Activated CD4-positive, alpha-beta T cell treated with anti-CD3 and anti-CD28 coated beads for 24 hours (primary cell): ENCODE measurements around the gene PAQR8.
"Not testable (repeated sequence)": the region's sequence is repeated elsewhere in the genome, so short reads cannot be mapped to it uniquely, and the experiment has no call there.

Experiments used
- DNase-seq, 2 donors: peaks; one replicate each; pipeline ENCODE4 v3.0.0-alpha.2; 2020; ENCODE audit warnings: low read depth in 2 of 2

PAQR8 gene

GRCh38 chr6:52376763-52377162, 14.8 kb downstream of the PAQR8 start:
- DNase-seq, result no peak

GRCh38 chr6:52377538-52378221, 15.7 kb downstream of the PAQR8 start:
- DNase-seq, result no peak

GRCh38 chr6:52381249-52381648, 19.3 kb downstream of the PAQR8 start:
- DNase-seq, result no peak

GRCh38 chr6:52384145-52384766, 22.3 kb downstream of the PAQR8 start:
- no peak for DNase-seq

GRCh38 chr6:52385074-52385473, 23.1 kb downstream of the PAQR8 start:
- no peak for DNase-seq

GRCh38 chr6:52388119-52388518, 26.2 kb downstream of the PAQR8 start:
- not testable (repeated sequence) for DNase-seq

GRCh38 chr6:52388790-52389189, 26.8 kb downstream of the PAQR8 start:
- no peak for DNase-seq

GRCh38 chr6:52389264-52389625, 27.3 kb downstream of the PAQR8 start:
- no peak for DNase-seq

- DNase-seq, result peak in 1 of 2 donors; percentile 26
These were observed 27.8 kb downstream of the PAQR8 start for GRCh38 chr6:52389626-52390360.

- DNase-seq, result peak in 1 of 2 donors; percentile 24
These were observed 28.4 kb downstream of the PAQR8 start for GRCh38 chr6:52390361-52390727.

- no peak for DNase-seq
These were observed 29.6 kb downstream of the PAQR8 start for GRCh38 chr6:52391599-52391998.

- DNase-seq, result no peak
These were observed 31.0 kb downstream of the PAQR8 start for GRCh38 chr6:52392944-52393343.

GRCh38 chr6:52393780-52394179, 31.8 kb downstream of the PAQR8 start:
- no peak for DNase-seq

GRCh38 chr6:52394251-52394666, 32.3 kb downstream of the PAQR8 start:
- DNase-seq, result no peak

GRCh38 chr6:52395969-52396368, 34.0 kb downstream of the PAQR8 start:
- DNase-seq, result no peak

- no peak for DNase-seq
These were observed 37.8 kb downstream of the PAQR8 start for GRCh38 chr6:52399511-52400312.

- DNase-seq, result no peak
These were observed 38.5 kb downstream of the PAQR8 start for GRCh38 chr6:52400313-52401041.

- DNase-seq, result no peak
These were observed 41.1 kb downstream of the PAQR8 start for GRCh38 chr6:52403086-52403485.

- no peak for DNase-seq
These were observed 41.7 kb downstream of the PAQR8 start for GRCh38 chr6:52403627-52404026.

- no peak for DNase-seq
These were observed 43.3 kb downstream of the PAQR8 start for GRCh38 chr6:52405243-52405642.

GRCh38 chr6:52407467-52407866, 45.5 kb downstream of the PAQR8 start:
- no peak for DNase-seq

- no peak for DNase-seq
These were observed 47.5 kb downstream of the PAQR8 start for GRCh38 chr6:52409499-52409898.
